GM19193 (cell line): ENCODE measurements around the gene PRDM11.

Experiments
- POLR2A ChIP-seq: IDR thresholded peaks from 4 replicates; pipeline ENCODE4 v1.6.1; 2011; ENCODE audit not compliant: insufficient read depth, insufficient read length; ENCODE audit errors: extremely low read depth

The PRDM11 gene

DNA sequence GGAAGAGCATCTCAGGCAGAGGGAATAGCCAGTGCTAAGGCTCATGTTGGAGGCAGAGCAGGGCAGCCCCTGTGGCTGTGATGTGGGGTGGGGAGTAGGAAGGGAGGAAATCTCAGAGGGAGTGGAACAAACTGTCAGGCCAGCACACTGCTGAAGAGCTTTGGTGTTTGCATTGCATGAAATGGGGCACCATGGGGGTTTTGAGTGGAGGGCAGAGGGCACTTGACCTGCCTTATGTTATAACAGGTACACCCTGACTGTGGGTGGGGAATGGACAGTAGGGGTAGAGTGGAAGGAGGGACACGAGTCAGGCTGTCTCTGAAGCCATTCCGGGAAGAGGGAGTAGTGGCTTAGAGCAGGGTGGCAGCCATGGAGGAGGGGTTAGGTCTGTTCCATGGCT, 24.0 kb downstream of the PRDM11 start:
- no peak for TF ChIP-seq POLR2A

DNA sequence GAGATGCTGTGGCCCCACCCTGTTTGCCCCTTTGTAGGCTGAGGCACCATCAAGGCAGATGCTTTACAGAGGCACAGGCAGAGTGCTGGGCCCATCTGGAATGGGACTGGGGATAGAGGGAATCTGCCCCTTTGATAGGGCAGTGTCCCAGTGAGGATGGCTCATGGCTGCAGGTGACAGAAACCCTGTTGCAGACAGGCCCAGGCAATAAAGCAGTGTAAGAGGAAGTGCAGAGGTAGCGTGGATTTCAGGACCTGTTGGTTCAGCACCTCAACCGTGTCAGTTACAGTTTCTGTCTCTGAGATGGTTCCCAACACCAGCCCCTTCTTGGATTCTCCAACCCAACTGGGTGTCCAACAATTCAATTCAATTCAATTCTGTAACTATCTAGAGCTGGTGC, 25.1 kb downstream of the PRDM11 start:
- no peak for TF ChIP-seq POLR2A

- TF ChIP-seq POLR2A, result no peak
Observed at GRCh38 chr11:45173064-45173463, 26.6 kb downstream of the PRDM11 start.

DNA sequence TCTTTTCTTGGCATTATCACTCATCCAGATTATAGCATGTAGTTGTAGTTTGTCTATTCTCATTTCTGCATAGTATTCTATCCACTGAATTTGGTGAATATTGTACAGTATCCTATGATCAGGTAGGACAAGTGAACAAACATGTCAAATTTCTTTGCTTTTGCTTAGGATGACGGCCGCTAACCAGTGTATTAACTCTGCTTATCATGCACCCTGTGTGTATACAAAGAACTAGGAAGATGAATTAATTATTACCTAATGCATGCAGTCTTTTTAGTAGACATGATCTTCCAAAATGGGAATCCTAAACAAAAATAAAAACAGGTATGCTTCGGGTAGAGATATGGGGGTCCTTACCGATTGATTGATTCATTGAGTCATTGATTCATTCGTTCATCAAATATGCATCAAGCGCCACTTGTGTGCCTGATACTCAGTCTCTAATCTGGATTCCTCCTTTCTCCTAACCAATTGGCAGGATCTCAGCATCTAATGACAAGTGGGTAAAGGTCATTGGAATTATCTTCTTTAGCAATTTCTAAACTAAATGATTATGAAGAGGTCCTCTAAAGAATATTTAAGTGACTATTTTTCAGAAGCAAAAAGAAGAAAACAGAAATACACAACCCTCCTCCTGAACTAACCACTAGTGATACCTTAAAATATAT, 27.9 kb downstream of the PRDM11 start:
- TF ChIP-seq POLR2A, result no peak

GRCh38 chr11:45174963-45175362, 28.5 kb downstream of the PRDM11 start:
- no peak for TF ChIP-seq POLR2A

DNA sequence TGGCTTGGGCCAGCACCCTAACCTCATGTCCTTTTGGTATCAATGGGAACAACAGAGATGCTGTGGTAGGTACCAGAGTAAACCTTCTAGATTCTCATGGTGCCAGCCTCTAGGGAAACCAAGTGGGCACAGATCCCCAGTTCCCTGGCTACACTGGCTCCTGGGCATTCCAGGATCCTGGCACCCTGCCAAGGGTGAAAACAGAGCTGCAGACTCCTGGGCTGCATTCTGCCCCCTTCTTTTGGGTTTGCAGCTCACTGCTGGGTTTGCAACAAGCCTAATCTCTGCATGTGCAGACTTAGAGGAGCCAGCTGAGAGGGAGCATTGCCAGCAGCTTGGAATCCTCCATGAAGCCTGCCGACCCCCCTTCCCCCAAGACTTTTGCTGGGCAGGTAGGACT, 30.6 kb downstream of the PRDM11 start:
- TF ChIP-seq POLR2A, result no peak

DNA sequence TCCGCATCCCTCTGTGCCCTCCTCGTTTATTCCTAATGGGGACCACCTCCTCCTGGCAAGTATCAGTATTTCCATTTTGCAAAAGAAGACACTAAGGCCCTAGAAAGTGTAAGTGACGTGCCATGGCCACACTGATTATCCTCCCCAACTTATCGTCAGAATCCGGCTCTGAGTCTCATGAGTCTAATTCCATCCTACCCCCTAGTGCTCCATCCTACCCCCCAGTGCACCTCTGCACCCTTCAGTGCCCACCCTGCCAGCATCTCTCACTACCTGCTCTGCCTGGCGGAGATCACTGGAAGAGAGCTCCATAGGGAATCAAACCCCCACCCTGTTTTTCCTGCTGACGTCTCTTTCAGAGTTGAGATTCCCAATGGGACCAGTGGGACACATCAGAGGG, 31.8 kb downstream of the PRDM11 start:
- no peak for TF ChIP-seq POLR2A

DNA sequence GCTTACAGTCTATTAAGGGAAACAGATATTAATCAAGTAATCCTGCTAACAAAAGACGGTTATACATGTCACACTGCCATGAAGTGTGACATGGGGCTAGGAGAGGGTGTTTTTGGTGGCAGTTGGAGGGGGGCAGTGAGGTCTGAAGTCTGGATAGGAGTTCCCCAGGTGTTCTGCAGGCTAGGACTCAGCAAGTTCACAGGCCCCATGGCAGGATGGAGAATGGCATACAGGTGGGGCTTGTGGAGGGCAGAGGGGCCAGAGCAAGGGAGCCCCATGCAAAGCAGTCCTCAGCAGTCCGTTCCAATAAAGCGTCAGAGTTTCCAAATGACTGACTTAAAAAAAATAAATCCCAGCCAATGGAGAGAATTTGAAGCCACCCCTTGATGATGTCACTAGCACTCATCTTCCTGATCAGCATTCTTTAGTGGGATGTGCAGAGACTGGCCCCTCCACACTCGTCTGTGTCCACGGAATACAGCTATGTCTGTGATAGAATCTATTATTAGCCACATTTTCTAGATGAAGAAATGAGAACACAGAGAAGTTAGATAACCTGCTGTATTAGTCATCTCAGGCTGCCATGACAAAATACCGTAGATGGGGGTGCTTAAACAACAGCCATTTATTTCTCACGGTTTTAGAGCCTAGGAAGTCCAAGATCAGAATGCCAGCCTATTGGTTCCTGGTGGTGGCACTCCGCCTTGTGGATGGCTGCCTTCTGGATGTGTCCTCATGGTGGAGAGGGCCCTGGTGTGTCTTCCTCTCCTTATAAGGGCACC, 32.6 kb downstream of the PRDM11 start:
- no peak for TF ChIP-seq POLR2A

GRCh38 chr11:45179686-45180178, 33.3 kb downstream of the PRDM11 start:
- no peak for TF ChIP-seq POLR2A

DNA sequence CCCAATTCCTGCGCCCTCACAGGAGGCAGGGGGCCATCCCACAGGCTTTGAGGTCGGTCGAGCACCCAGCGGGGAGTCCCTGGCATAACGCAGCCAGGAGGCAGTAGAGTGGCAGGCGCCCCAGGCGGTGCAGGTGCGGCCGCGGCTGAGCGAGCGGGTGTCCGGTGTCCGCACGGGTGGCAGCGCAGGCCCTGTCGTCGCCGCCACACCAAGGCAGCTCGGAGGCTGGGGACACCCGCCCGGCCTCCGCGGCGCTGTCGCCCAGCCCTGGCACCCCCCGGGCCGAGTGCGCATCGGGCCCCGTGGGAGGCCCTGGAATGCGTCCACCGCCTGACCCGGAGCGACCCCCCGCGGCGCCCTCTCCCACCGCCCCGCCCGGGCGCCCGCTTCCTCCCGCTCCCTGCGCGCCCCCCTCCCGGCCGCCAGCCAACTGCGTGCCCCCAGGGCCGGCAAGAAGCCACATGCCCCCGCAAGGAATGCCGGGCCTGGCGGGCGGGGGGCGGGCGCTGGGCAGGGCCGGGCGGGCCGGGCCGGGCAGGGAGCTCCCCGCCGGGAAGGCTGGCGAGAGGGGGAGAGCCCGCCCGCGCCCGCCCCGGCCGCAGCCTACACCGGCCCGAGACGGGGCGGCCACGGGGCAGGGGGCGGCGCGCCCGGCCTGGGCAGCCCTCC, 33.9 kb downstream of the PRDM11 start:
- no peak for TF ChIP-seq POLR2A

DNA sequence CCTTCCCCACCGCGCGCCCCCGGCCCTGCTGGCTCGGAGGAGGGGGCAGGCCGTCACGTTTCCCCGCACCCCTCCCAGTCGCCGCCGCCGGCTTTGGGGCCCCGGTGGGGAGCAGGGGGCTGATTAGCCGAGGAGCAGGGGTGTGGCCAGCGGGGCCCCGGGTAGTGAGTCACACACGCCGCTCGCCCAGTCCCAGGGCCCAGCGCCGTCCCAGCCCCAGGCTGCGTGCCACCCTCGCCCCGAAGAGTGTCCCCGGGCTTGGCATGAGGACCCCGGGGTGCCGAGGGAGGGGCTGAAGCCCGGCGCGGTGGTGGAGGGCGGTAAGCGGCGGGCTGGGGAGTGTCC, 34.4 kb downstream of the PRDM11 start:
- TF ChIP-seq POLR2A, result no peak

- no peak for TF ChIP-seq POLR2A
Observed at GRCh38 chr11:45181193-45181888, 34.9 kb downstream of the PRDM11 start.

GRCh38 chr11:45181889-45182550, 35.6 kb downstream of the PRDM11 start:
- TF ChIP-seq POLR2A, result no peak

DNA sequence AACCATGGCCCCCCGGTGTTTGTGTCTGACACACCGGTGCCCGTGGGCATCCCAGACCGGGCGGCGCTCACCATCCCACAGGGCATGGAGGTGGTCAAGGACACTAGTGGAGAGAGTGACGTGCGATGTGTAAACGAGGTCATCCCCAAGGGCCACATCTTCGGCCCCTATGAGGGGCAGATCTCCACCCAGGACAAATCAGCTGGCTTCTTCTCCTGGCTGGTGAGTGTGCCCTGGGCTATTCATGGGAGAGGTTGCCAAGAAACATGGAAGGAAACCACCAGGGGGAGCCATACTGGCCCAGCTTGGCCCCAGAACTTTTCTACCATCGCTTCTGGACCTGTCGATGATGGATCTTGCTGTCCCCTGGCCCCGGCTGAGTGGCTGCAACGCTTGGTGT, 36.5 kb downstream of the PRDM11 start:
- no peak for TF ChIP-seq POLR2A

DNA sequence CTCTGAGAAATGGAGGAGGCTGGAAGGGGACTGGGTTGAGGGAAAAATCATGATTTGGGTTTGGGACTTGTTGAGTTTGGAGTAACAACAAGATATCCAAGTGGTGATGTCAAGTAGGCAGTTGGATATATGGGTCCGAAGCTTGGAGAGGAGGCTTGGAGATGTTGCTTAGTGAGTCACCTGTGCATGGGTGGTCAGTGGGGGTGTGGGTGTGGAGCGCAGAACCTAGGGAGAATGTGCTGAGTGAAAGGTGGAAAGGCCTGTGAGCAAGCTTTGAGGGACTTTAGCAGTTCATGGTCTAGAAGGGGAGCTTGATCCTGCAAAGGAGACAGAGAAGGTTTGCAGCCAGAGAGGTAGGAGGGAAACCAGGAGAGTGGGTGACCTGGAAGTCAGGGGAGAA, 38.2 kb downstream of the PRDM11 start:
- no peak for TF ChIP-seq POLR2A
